SK-N-SH (cell line): ENCODE data around the gene TCEA2. TPM values are rescaled to one million over a fixed set of nuclear protein-coding genes. Genes with fewer than 3 reads are reported as not detected.

Experiments
- CTCF ChIA-PET: fragments of 300-600, 350-600 bp; formaldehyde crosslinking; extraction: SDS; loops from one replicate; lab custom pipeline; 2021; lab: Yijun Ruan, JAX
- POLR2A ChIA-PET: fragments of 350-600 bp; sonication (Branson Sonifier 250); formaldehyde crosslinking; extraction: SDS; loops from one replicate; lab custom pipeline; 2020; ENCODE audit warnings: antibody characterized with exemption, inconsistent platforms; lab: Yijun Ruan, JAX
- DNase-seq: peaks from one replicate; pipeline ENCODE4 v3.0.0; 2012
- H2AFZ ChIP-seq: fragments of 200-600 bp; sonication (generic); 2 replicates; pipeline ENCODE4 v1.8.1; 2016; ENCODE audit warnings: antibody characterized with exemption, mild to moderate bottlenecking, low read depth
- H3F3A ChIP-seq: fragments of 200-600 bp; sonication (generic); replicated peaks from 2 replicates; pipeline ENCODE3; 2016; ENCODE audit warnings: antibody characterized with exemption, mild to moderate bottlenecking; ENCODE audit not compliant: insufficient read depth
- H3K27ac ChIP-seq, 2 experiments: fragments of 200-500 bp in 1 of 2; fragments of 200-600 bp in 1 of 2; sonication (Bioruptor generic) in 1 of 2; sonication (generic), shearing (Covaris generic) in 1 of 2; 2 replicates each; pipeline versions ENCODE4 v1.5.1 to v1.6.1; 2014 to 2016; ENCODE audit warnings: low read depth in 2 of 2, inconsistent platforms in 1 of 2, low read length in 1 of 2, mild to moderate bottlenecking in 1 of 2, mixed read lengths in 1 of 2
- H3K27me3 ChIP-seq: fragments of 200-600 bp; sonication (generic), shearing (Covaris generic); 2 replicates; pipeline ENCODE4 v1.6.1; 2016; ENCODE audit warnings: mixed run types; ENCODE audit not compliant: insufficient read depth
- H3K36me3 ChIP-seq, 2 experiments: fragments of 200-500 bp in 1 of 2; fragments of 200-600 bp in 1 of 2; sonication (Bioruptor generic) in 1 of 2; sonication (generic) in 1 of 2; replicated peaks in 1 of 2; 2 replicates each; pipeline versions ENCODE3 to v1.5.1; 2014 to 2016; ENCODE audit warnings: low read length in 1 of 2, mild to moderate bottlenecking in 1 of 2; ENCODE audit not compliant: insufficient read depth in 2 of 2, control insufficient read depth in 1 of 2
- H3K4me1 ChIP-seq, 2 experiments: fragments of 200-500 bp in 1 of 2; fragments of 200-600 bp in 1 of 2; sonication (Bioruptor generic) in 1 of 2; sonication (generic), shearing (Covaris generic) in 1 of 2; 2 replicates each; pipeline versions ENCODE4 v1.5.1 to v1.6.1; 2014 to 2016; ENCODE audit warnings: low read depth in 1 of 2, low read length in 1 of 2, mixed run types in 1 of 2; ENCODE audit not compliant: insufficient read depth in 2 of 2, control insufficient read depth in 1 of 2
- H3K4me2 ChIP-seq: fragments of 200-600 bp; sonication (generic), shearing (Covaris generic); 2 replicates; pipeline ENCODE4 v1.6.1; 2017; ENCODE audit warnings: mixed run types
- H3K4me3 ChIP-seq, 2 experiments: fragments of 200-500 bp in 1 of 2; fragments of 200-600 bp in 1 of 2; sonication (Bioruptor generic) in 1 of 2; sonication (generic), shearing (Covaris generic) in 1 of 2; 2 replicates each; pipeline versions ENCODE4 v1.5.1 to v1.8.1; 2014 to 2016; ENCODE audit warnings: low read depth in 2 of 2, inconsistent platforms in 1 of 2, low read length in 1 of 2, mild to moderate bottlenecking in 1 of 2, mixed read lengths in 1 of 2, moderate library complexity in 1 of 2
- H3K79me2 ChIP-seq: fragments of 200-600 bp; sonication (generic); 2 replicates; pipeline ENCODE4 v1.8.1; 2017; ENCODE audit warnings: mild to moderate bottlenecking; ENCODE audit not compliant: insufficient read depth
- H3K9ac ChIP-seq: fragments of 200-600 bp; sonication (generic); 2 replicates; pipeline ENCODE4 v1.6.1; 2017; ENCODE audit warnings: mixed run types
- H3K9me2 ChIP-seq: fragments of 200-600 bp; sonication (generic); 2 replicates; pipeline ENCODE4 v1.6.1; 2017; ENCODE audit warnings: mixed run types
- H3K9me3 ChIP-seq: fragments of 200-600 bp; sonication (generic); 2 replicates; pipeline ENCODE4 v1.6.1; 2017; ENCODE audit warnings: mixed run types, mild to moderate bottlenecking, moderate library complexity
- H4K20me1 ChIP-seq: fragments of 200-600 bp; sonication (generic); 2 replicates; pipeline ENCODE4 v1.6.1; 2017; ENCODE audit warnings: mild to moderate bottlenecking, mixed run types; ENCODE audit not compliant: insufficient read depth
- CTCF ChIP-seq: fragments of 200-600 bp; sonication (generic); IDR thresholded peaks from 2 replicates; pipeline ENCODE4 v1.6.1; 2017; ENCODE audit warnings: antibody characterized with exemption, mild to moderate bottlenecking, moderate library complexity
- EP300 ChIP-seq, 2 experiments: IDR thresholded peaks; 2 replicates each; pipeline versions ENCODE4 v1.4.0 to v1.6.1; 2012; ENCODE audit warnings: borderline replicate concordance in 1 of 2, low read depth in 1 of 2, low read length in 1 of 2
- EZH2phosphoT487 ChIP-seq: fragments of 200-600 bp; sonication (generic); IDR thresholded peaks from 2 replicates; pipeline ENCODE4 v1.6.1; 2017; ENCODE audit warnings: low read depth, mixed run types, mild to moderate bottlenecking, antibody characterized with exemption, moderate library complexity, borderline replicate concordance
- GABPA ChIP-seq: IDR thresholded peaks from 2 replicates; pipeline ENCODE4 v1.4.0; 2012; ENCODE audit warnings: low read depth, mild to moderate bottlenecking
- GATA2 ChIP-seq: sonication (generic); formaldehyde crosslinking; IDR thresholded peaks from 2 replicates; pipeline ENCODE4 v1.5.0; 2020; ENCODE audit warnings: mild to moderate bottlenecking, missing genetic modification reagents
- MAX ChIP-seq: IDR thresholded peaks from 2 replicates; pipeline ENCODE4 v1.4.0; 2012; ENCODE audit warnings: low read depth
- MXI1 ChIP-seq: IDR thresholded peaks from 2 replicates; pipeline ENCODE4 v1.6.1; 2012; ENCODE audit warnings: mild to moderate bottlenecking, low read depth, low read length, improper control_type of control experiment
- PBX3 ChIP-seq: IDR thresholded peaks from 2 replicates; pipeline ENCODE4; 2012
- POLR2AphosphoS5 ChIP-seq: IDR thresholded peaks from 2 replicates; pipeline ENCODE4 v1.6.1; 2012; ENCODE audit warnings: low read depth, low read length
- RFX5 ChIP-seq: IDR thresholded peaks from 2 replicates; pipeline ENCODE4 v1.6.1; 2012; ENCODE audit warnings: mild to moderate bottlenecking, improper control_type of control experiment, low read length
- RXRA ChIP-seq: IDR thresholded peaks from 2 replicates; pipeline ENCODE4 v1.4.0; 2012; ENCODE audit warnings: low read depth, mild to moderate bottlenecking, borderline replicate concordance
- SIN3A ChIP-seq: IDR thresholded peaks from 2 replicates; pipeline ENCODE4 v1.6.1; 2012; ENCODE audit warnings: low read depth, mild to moderate bottlenecking, low read length, moderate library complexity, borderline replicate concordance
- SMC3 ChIP-seq: IDR thresholded peaks from 2 replicates; pipeline ENCODE4 v1.6.1; 2012; ENCODE audit warnings: low read depth, low read length, improper control_type of control experiment
- TAF1 ChIP-seq: IDR thresholded peaks from 2 replicates; pipeline ENCODE4 v1.6.1; 2012; ENCODE audit warnings: low read depth, mild to moderate bottlenecking, low read length, moderate library complexity, borderline replicate concordance
- TEAD4 ChIP-seq: IDR thresholded peaks from 2 replicates; pipeline ENCODE4 v1.4.0; 2012; ENCODE audit warnings: mild to moderate bottlenecking, borderline replicate concordance; ENCODE audit not compliant: insufficient read depth
- USF2 ChIP-seq: fragments of 150-350 bp; IDR thresholded peaks from 2 replicates; pipeline ENCODE4 v1.6.1; 2017; ENCODE audit warnings: antibody characterized with exemption, low read length, low read depth, borderline replicate concordance
- WGBS: methylation state at CpG from one replicate; pipeline ENCODE4 v1.1.6; 2017; ENCODE audit warnings: low lambda C conversion rate; 5-methylcytosine and 5-hydroxymethylcytosine counted together
- polyA plus RNA-seq, 3 experiments: library from polyadenylated mRNA; depleted of rRNA; stranded (reverse); fragments of >200 nt; gene quantifications; 2 replicates each; pipeline ENCODE4 v1.2.3, GENCODE V29; 2012

TCEA2 gene
- polyA plus RNA-seq, 1 of the 3 experiments (the other 2 are of a cell fraction): 98.9 TPM

- no peak for TF ChIP-seq CTCF
Measured at GRCh38 chr20:64067005-64067632, 4.1 kb downstream of the TCEA2 start (continued).

- no peaks in the 10 kb centered on the region for H3K9me3 ChIP-seq
- H3K36me3 ChIP-seq: peaks cover 0 to 6% of the 10 kb centered on the region in 2 experiments
- H3K27me3 ChIP-seq: no peaks in the 10 kb centered on the region
- no peak overlapping the region for H3K27ac ChIP-seq
- H2AFZ ChIP-seq: no peak overlapping the region
- WGBS: 87% methylated on average over 4 of the region's 12 CpGs
- POLR2A ChIA-PET: no interaction called here
- DNase-seq: no peak
- H3K4me3 ChIP-seq: no peak overlapping the region
- H3K4me2 ChIP-seq: no peak overlapping the region
- TF ChIP-seq MXI1: no peak
- TF ChIP-seq SIN3A: no peak
- TF ChIP-seq RXRA: no peak
- no peak for TF ChIP-seq RFX5
- TF ChIP-seq TEAD4: no peak
- no peak for TF ChIP-seq PBX3
- no peak for TF ChIP-seq TAF1
- peaks cover 15% of the 10 kb centered on the region; the same call in 1 of the 2 replicates for H3K79me2 ChIP-seq
- peaks cover 4% of the 10 kb centered on the region for H3F3A ChIP-seq
- H4K20me1 ChIP-seq: no peaks in the 10 kb centered on the region
- no peaks in the 10 kb centered on the region for H3K9me2 ChIP-seq
- H3K4me1 ChIP-seq: peaks cover 9 to 15% of the 10 kb centered on the region in 2 experiments; a peak in 2 of 4 replicates
- CTCF ChIA-PET: interaction anchor here (1.0 to 2.9 kb wide), 7 partner anchors 9 to 88 kb away, joined by 4 to 19 read pairs (median 5); partner anchors contain the start of genes LKAAEAR1 and SAMD10
- no peak overlapping the region for H3K9ac ChIP-seq
Measured at GRCh38 chr20:64067733-64068307, 4.8 kb downstream of the TCEA2 start.

GRCh38 chr20:64068386-64069208 is 5.6 kb downstream of the TCEA2 start:
- H3F3A ChIP-seq: peaks cover 4% of the 10 kb centered on the region
- H3K27me3 ChIP-seq: no peaks in the 10 kb centered on the region
- POLR2A ChIA-PET: no interaction called here
- no peak for TF ChIP-seq EZH2phosphoT487
- TF ChIP-seq USF2: no peak
- no peak for TF ChIP-seq MAX
- TF ChIP-seq TAF1: no peak
- no peak for TF ChIP-seq GABPA
- TF ChIP-seq EP300 (IDR thresholded peaks at IDR 0.05; ENCODE audit: borderline replicate concordance in 1 of 2, low read depth in 1 of 2, low read length in 1 of 2): no peak
- no peak for TF ChIP-seq GATA2
- TF ChIP-seq SMC3: no peak
- TF ChIP-seq TEAD4: no peak
- TF ChIP-seq POLR2AphosphoS5: no peak
- TF ChIP-seq RXRA: no peak

More at GRCh38 chr20:64068386-64069208, 5.6 kb downstream of the TCEA2 start:
- H3K9me2 ChIP-seq: no peaks in the 10 kb centered on the region
- no peak overlapping the region for H3K9ac ChIP-seq
- no peak overlapping the region for H3K27ac ChIP-seq
- H3K4me3 ChIP-seq: no peak overlapping the region
- 80% methylated on average over 1 of the region's 12 CpGs for WGBS
- DNase-seq: no peak
- H2AFZ ChIP-seq: no peak overlapping the region
- no peak overlapping the region for H3K4me2 ChIP-seq
- CTCF ChIA-PET: interaction anchor here (0.7 to 2.9 kb wide), 11 partner anchors 10 to 94 kb away, joined by 3 to 21 read pairs (median 4); partner anchors contain the start of genes LKAAEAR1, OPRL1 and RGS19
- H4K20me1 ChIP-seq: no peaks in the 10 kb centered on the region
- H3K79me2 ChIP-seq: peaks cover 8% of the 10 kb centered on the region; the same call in 1 of the 2 replicates
- H3K4me1 ChIP-seq: peaks cover 9 to 14% of the 10 kb centered on the region in 2 experiments; a peak in 2 of 4 replicates
- peaks cover 0 to 14% of the 10 kb centered on the region in 2 experiments for H3K36me3 ChIP-seq
- H3K9me3 ChIP-seq: no peaks in the 10 kb centered on the region
